K562 (cell line): Measurements from ENCODE around the gene KLRF1. TPM values are rescaled to one million over a fixed set of nuclear protein-coding genes. Genes with fewer than 3 reads are reported as not detected.

Source experiments
- ATAC-seq: fragments of 200-7000 bp; cut with Tn5 transposase; 3 replicates; pipeline ENCODE4 v1.9.1; 2020; ENCODE audit warnings: moderate library complexity
- BruUV-seq: library from RNA; stranded (reverse); fragments of 400-500 nt; replicated peaks from 2 replicates; lab custom pipeline; 2021; lab: Mats Ljungman, UMichigan
- CTCF ChIA-PET: fragments of 300-600 bp; formaldehyde crosslinking; extraction: SDS; loops from one replicate; lab custom pipeline; 2021; ENCODE audit warnings: low intra/inter-chr PET ratio; lab: Yijun Ruan, JAX
- POLR2A ChIA-PET: fragments of 300-600, 350-650 bp; sonication (Branson Sonifier 250); formaldehyde crosslinking; extraction: SDS; loops from one replicate; lab custom pipeline; 2021; ENCODE audit warnings: antibody characterized with exemption, inconsistent platforms; lab: Yijun Ruan, JAX
- DNase-seq, 4 experiments: peaks; one replicate each; pipeline versions ENCODE4 v3.0.0 to v3.0.0-alpha.2; 2011 to 2018; ENCODE audit warnings: low spot score in 3 of 4, mixed read lengths in 3 of 4; ENCODE audit errors: extremely low read depth in 1 of 4
- FAIRE-seq: peaks from 2 replicates; lab custom pipeline; 2011; peaks lifted over from hg19 to GRCh38; lab: Jason Lieb, UNC
- H2AFZ ChIP-seq: 2 replicates; pipeline ENCODE4 v1.6.0; 2011; ENCODE audit warnings: low read depth, low read length, control low read depth, inconsistent platforms
- H3K27ac ChIP-seq: fragments of 200-600 bp; 3 replicates; pipeline ENCODE4 v1.8.0; 2011; ENCODE audit warnings: low read depth, mild to moderate bottlenecking, control low read depth, inconsistent platforms, low read length, moderate library complexity, mixed read lengths; ENCODE audit errors: extremely low read depth
- H3K27me3 ChIP-seq, 2 experiments: fragments of 300-600 bp in 1 of 2; 2 replicates in 1 of 2; 3 replicates in 1 of 2; pipeline versions ENCODE4 v1.6.0 to v1.8.0; 2011; ENCODE audit warnings: inconsistent platforms in 2 of 2, low read length in 2 of 2, mild to moderate bottlenecking in 1 of 2, mixed read lengths in 1 of 2, moderate library complexity in 1 of 2; ENCODE audit not compliant: control insufficient read depth in 2 of 2, insufficient read depth in 2 of 2
- H3K36me3 ChIP-seq: fragments of 300-600 bp; 3 replicates; pipeline ENCODE4 v1.8.0; 2011; ENCODE audit warnings: mild to moderate bottlenecking, low read length, inconsistent platforms; ENCODE audit not compliant: control insufficient read depth, insufficient read depth
- H3K4me1 ChIP-seq, 2 experiments: fragments of 200-600 bp in 1 of 2; replicated peaks in 1 of 2; 2 replicates in 1 of 2; 3 replicates in 1 of 2; pipeline versions ENCODE4 v1.5.1 to v1.8.0; 2011; ENCODE audit warnings: inconsistent platforms in 2 of 2, low read length in 2 of 2, mild to moderate bottlenecking in 1 of 2, mixed read lengths in 1 of 2, moderate library complexity in 1 of 2; ENCODE audit not compliant: control insufficient read depth in 2 of 2, insufficient read depth in 2 of 2
- H3K4me2 ChIP-seq: 2 replicates; pipeline ENCODE4 v1.6.1; 2011; ENCODE audit warnings: low read length, control low read depth, inconsistent platforms, mixed read lengths; ENCODE audit not compliant: insufficient read depth
- H3K4me3 ChIP-seq: fragments of 200-600 bp; sonication (generic), shearing (Covaris generic); 2 replicates; pipeline ENCODE4 v1.5.1; 2016; ENCODE audit warnings: control low read depth, inconsistent platforms
- H3K79me2 ChIP-seq: fragments of 200-600 bp; 3 replicates; pipeline ENCODE4 v1.8.0; 2011; ENCODE audit warnings: low read length, inconsistent platforms; ENCODE audit not compliant: control insufficient read depth, insufficient read depth
- H3K9ac ChIP-seq, 2 experiments: 2 replicates each; pipeline versions ENCODE4 v1.6.0 to v1.6.1; 2011; ENCODE audit warnings: low read depth in 2 of 2, low read length in 2 of 2, control low read depth in 1 of 2, inconsistent platforms in 1 of 2, mild to moderate bottlenecking in 1 of 2, mixed read lengths in 1 of 2; ENCODE audit not compliant: insufficient read depth in 1 of 2
- H3K9me1 ChIP-seq: one replicate; pipeline ENCODE4 v1.6.0; 2011; ENCODE audit warnings: inconsistent platforms, mild to moderate bottlenecking, low read length, moderate library complexity; ENCODE audit not compliant: control insufficient read depth, insufficient read depth
- H3K9me3 ChIP-seq: replicated peaks from 2 replicates; pipeline ENCODE4 v1.5.1; 2011; ENCODE audit warnings: low read depth, low read length, inconsistent platforms; ENCODE audit not compliant: control insufficient read depth, insufficient read depth
- H4K20me1 ChIP-seq: replicated peaks from 2 replicates; pipeline ENCODE4 v1.6.1; 2011; ENCODE audit warnings: low read length, inconsistent platforms, mixed read lengths; ENCODE audit not compliant: control insufficient read depth, insufficient read depth
- ARID1B ChIP-seq: fragments of 450-650 bp; IDR thresholded peaks from 2 replicates; pipeline ENCODE4 v1.6.1; 2016; ENCODE audit warnings: antibody characterized with exemption, mild to moderate bottlenecking, inconsistent platforms
- BRF1 ChIP-seq: IDR thresholded peaks from 3 replicates; pipeline ENCODE4 v1.6.1; 2011; ENCODE audit warnings: borderline replicate concordance, mild to moderate bottlenecking; ENCODE audit not compliant: insufficient read length; ENCODE audit errors: extremely low read depth
- CREB3L1 ChIP-seq: fragments of 450-650 bp; IDR thresholded peaks from 2 replicates; pipeline ENCODE4 v1.6.1; 2014; ENCODE audit warnings: low read depth, mild to moderate bottlenecking, moderate library complexity, borderline replicate concordance
- GATAD2A ChIP-seq: fragments of 450-650 bp; IDR thresholded peaks from 2 replicates; pipeline ENCODE4 v1.6.1; 2017
- GTF3C2 ChIP-seq: IDR thresholded peaks from 3 replicates; pipeline ENCODE4 v1.6.1; 2011; ENCODE audit warnings: borderline replicate concordance, mild to moderate bottlenecking, moderate library complexity; ENCODE audit not compliant: insufficient read length; ENCODE audit errors: extremely low read depth
- HDAC3 ChIP-seq: fragments of 450-650 bp; IDR thresholded peaks from 2 replicates; pipeline ENCODE4 v1.6.1; 2018; ENCODE audit warnings: borderline replicate concordance, mild to moderate bottlenecking, moderate library complexity; ENCODE audit not compliant: partially characterized antibody
- HMBOX1 ChIP-seq: sonication (generic); IDR thresholded peaks from 2 replicates; pipeline ENCODE4 v1.6.1; 2016
- HMG20B ChIP-seq: fragments of 250-450 bp; sonication (Bioruptor Pico); IDR thresholded peaks from 2 replicates; pipeline ENCODE4 v1.5.0; 2021; ENCODE audit warnings: mild to moderate bottlenecking
- KDM2B ChIP-seq: fragments of 250-450 bp; sonication (Bioruptor Pico); IDR thresholded peaks from 2 replicates; pipeline ENCODE4 v1.8.0; 2021; ENCODE audit warnings: mild to moderate bottlenecking, moderate library complexity
- KDM4B ChIP-seq, 2 experiments: fragments of 450-650 bp in 1 of 2; sonication (generic) in 1 of 2; IDR thresholded peaks; 2 replicates each; pipeline ENCODE4 v1.6.1; 2016 to 2017; ENCODE audit warnings: borderline replicate concordance in 2 of 2, antibody characterized with exemption in 1 of 2, low read depth in 1 of 2, mild to moderate bottlenecking in 1 of 2
- L3MBTL2 ChIP-seq: fragments of 450-650 bp; IDR thresholded peaks from 2 replicates; pipeline ENCODE4 v1.6.1; 2016; ENCODE audit warnings: mild to moderate bottlenecking, moderate library complexity
- MIER1 ChIP-seq: fragments of 450-650 bp; IDR thresholded peaks from 2 replicates; pipeline ENCODE4 v1.6.1; 2016; ENCODE audit warnings: antibody characterized with exemption, mild to moderate bottlenecking, low read depth
- MTA1 ChIP-seq: fragments of 450-650 bp; IDR thresholded peaks from 2 replicates; pipeline ENCODE4 v1.6.1; 2017; ENCODE audit warnings: borderline replicate concordance
- MXD1 ChIP-seq: fragments of 250-450 bp; sonication (Bioruptor Pico); IDR thresholded peaks from 2 replicates; pipeline ENCODE4 v1.8.0; 2021; ENCODE audit warnings: borderline replicate concordance, mild to moderate bottlenecking, moderate library complexity; ENCODE audit not compliant: poor library complexity, severe bottlenecking
- NCOA4 ChIP-seq: fragments of 450-650 bp; IDR thresholded peaks from 2 replicates; pipeline ENCODE4 v1.6.1; 2018; ENCODE audit warnings: mild to moderate bottlenecking; ENCODE audit not compliant: partially characterized antibody
- POLR2AphosphoS2 ChIP-seq: IDR thresholded peaks from 2 replicates; pipeline ENCODE4 v1.6.1; 2012; ENCODE audit warnings: low read length, improper control_type of control experiment
- SMAD3 ChIP-seq: fragments of 450-650 bp; formaldehyde crosslinking; conservative IDR thresholded peaks from 2 replicates; pipeline ENCODE4 v1.4.0; 2020; ENCODE audit warnings: mild to moderate bottlenecking
- TCFL5 ChIP-seq: fragments of 250-450 bp; sonication (Bioruptor Pico); conservative IDR thresholded peaks from 2 replicates; pipeline ENCODE4 v1.6.1; 2021; ENCODE audit warnings: mild to moderate bottlenecking, moderate library complexity, matching md5 sums
- ZNF12 ChIP-seq: sonication (generic); formaldehyde crosslinking; IDR thresholded peaks from 2 replicates; pipeline ENCODE4 v1.4.0; 2020; ENCODE audit warnings: mild to moderate bottlenecking, missing genetic modification reagents
- WGBS: fragments of 100-300 bp; shearing (Covaris generic); methylation state at CpG from one replicate; pipeline ENCODE4 v1.1.6; 2016; ENCODE audit warnings: low coverage, mixed read lengths; ENCODE audit not compliant: insufficient coverage; ENCODE audit errors: missing lambda C conversion rate; 5-methylcytosine and 5-hydroxymethylcytosine counted together
- in situ Hi-C: fragments of 300-500 bp; cut with MboI; formaldehyde crosslinking; loops from 4 replicates; pipeline ENCODE4 v1.15.0; 2018; ENCODE audit warnings: inconsistent platforms, mixed read lengths
- intact Hi-C: fragments of 100-400 bp; cut with micrococcal nuclease; formaldehyde crosslinking; loops from 2 replicates; pipeline ENCODE4 v1.14.2; 2022
- polyA plus RNA-seq, 8 experiments: library from polyadenylated mRNA; depleted of rRNA in 4 of 8; stranded (reverse) in 5 of 8; unstranded in 3 of 8; fragments of >200 nt; fragmentation: Nextera tagmentation in 2 of 8; fragmentation: Illumina TruSeq in 1 of 8; extraction: Ambion mirVana in 2 of 8; extraction: Trizol in 1 of 8; gene quantifications; 2 replicates each; pipeline versions ENCODE4 v1.2.1 to v1.2.3, GENCODE V29; 2011 to 2014; ENCODE audit warnings: inconsistent platforms in 1 of 8, missing spikeins in 1 of 8
- total RNA-seq, 7 experiments: library from RNA; depleted of rRNA in 6 of 7; stranded (reverse); fragments of >200 nt in 6 of 7; fragmentation: Illumina TruSeq in 2 of 7; extraction: Trizol in 2 of 7; gene quantifications; 2 replicates each; pipeline versions ENCODE4 v1.2.1 to v1.2.3, GENCODE V29; 2011 to 2021; ENCODE audit warnings: low replicate concordance in 1 of 7

The KLRF1 gene
- total and polyA plus RNA-seq, 9 of the 15 experiments (the other 6 are each of a cell fraction or from before 2014, with no cell fraction given): 0.48 to 1.8 (median 1.1) TPM

GRCh38 chr12:9881988-9882387, 54.7 kb downstream of the KLRF1 start:
- ATAC-seq (no peak), DNase-seq (no peak), FAIRE-seq (no peak)
- Histone ChIP-seq H3K9ac (no peak overlapping the region), H3K9me3 (no peaks in the 10 kb centered on the region), H3K9me1 (no peaks in the 10 kb centered on the region), H3K4me1 (no peaks in the 10 kb centered on the region), H2AFZ (no peak overlapping the region), H4K20me1 (no peaks in the 10 kb centered on the region), H3K4me2 (no peak overlapping the region), H3K36me3 (no peaks in the 10 kb centered on the region), H3K27me3 (no peaks in the 10 kb centered on the region), H3K4me3 (no peak overlapping the region), H3K27ac (no peak overlapping the region), H3K79me2 (no peaks in the 10 kb centered on the region)
- CTCF ChIA-PET: no interaction called here
- WGBS: 43% methylated on average over 5 of the region's 5 CpGs
- BruUV-seq: no TSS peak
- POLR2A ChIA-PET: interaction anchor here (0.6 kb wide), 1 partner anchor 234 kb away, joined by 3 read pairs; no protein-coding TSS in a partner anchor
- no peak for TF ChIP-seq GTF3C2
- no peak for TF ChIP-seq MIER1
- TF ChIP-seq HMG20B (CRISPR knock-in tag): no peak
- TF ChIP-seq SMAD3: no peak
- no peak for TF ChIP-seq TCFL5 (CRISPR knock-in tag)
- no peak for TF ChIP-seq MXD1
- no peak for TF ChIP-seq NCOA4
- TF ChIP-seq CREB3L1: no peak
- TF ChIP-seq GATAD2A: no peak
- TF ChIP-seq L3MBTL2: no peak
- TF ChIP-seq ARID1B: no peak
- no peak for TF ChIP-seq MTA1
- TF ChIP-seq KDM2B (CRISPR knock-in tag): no peak
- TF ChIP-seq KDM4B (IDR thresholded peaks at IDR 0.05; ENCODE audit: borderline replicate concordance in 2 of 2, low read depth in 1 of 2): no peak
- no peak for TF ChIP-seq ZNF12 (CRISPR knock-in tag)
- no peak for TF ChIP-seq HMBOX1
- no peak for TF ChIP-seq BRF1
- no peak for TF ChIP-seq HDAC3
- no peak for TF ChIP-seq POLR2AphosphoS2
- in situ Hi-C loops: no loop called here
- intact Hi-C loops: no loop called here
